WTC11 (cell line): ENCODE results near the gene CDK12. TPM values are rescaled to one million over a fixed set of nuclear protein-coding genes. Genes with fewer than 3 reads are reported as not detected.
A peak's percentile ranks its signal among the peaks of the same experiment; 100 is the strongest.
"Not testable (repeated sequence)": the region's sequence is repeated elsewhere in the genome, so short reads cannot be mapped to it uniquely, and the experiment has no call there.

Experiments used
- ATAC-seq: fragments of 200-7000 bp; cut with Tn5 transposase; 2 replicates; pipeline ENCODE4 v1.10.0; 2021; ENCODE audit warnings: mild to moderate bottlenecking, moderate library complexity
- CTCF ChIA-PET: fragments of 300-600 bp; sonication (Branson Sonifier 250); formaldehyde crosslinking; loops from one replicate; lab custom pipeline; 2021; ENCODE audit warnings: antibody characterized with exemption; lab: Charles Lee
- POLR2A ChIA-PET: fragments of 350-600 bp; sonication (Branson Sonifier 250); formaldehyde crosslinking; loops from one replicate; lab custom pipeline; 2021; ENCODE audit warnings: antibody characterized with exemption; lab: Charles Lee
- DNase-seq: peaks from one replicate; pipeline ENCODE4 v3.0.0; 2021; ENCODE audit warnings: low spot score
- H3K27ac Mint-ChIP-seq: 2 replicates; pipeline ENCODE4 v1.8.0; 2021; ENCODE audit warnings: mixed read lengths
- H3K27me3 Mint-ChIP-seq: 2 replicates; pipeline ENCODE4 v1.8.0; 2021; ENCODE audit warnings: low read depth, mild to moderate bottlenecking, moderate library complexity, mixed read lengths
- H3K36me3 Mint-ChIP-seq: 2 replicates; pipeline ENCODE4 v1.8.0; 2021; ENCODE audit warnings: mixed read lengths
- H3K4me1 Mint-ChIP-seq: 2 replicates; pipeline ENCODE4 v1.8.0; 2022; ENCODE audit warnings: mixed read lengths
- H3K4me3 Mint-ChIP-seq: 2 replicates; pipeline ENCODE4 v1.8.0; 2021; ENCODE audit warnings: mild to moderate bottlenecking, moderate library complexity, mixed read lengths
- H3K9me3 Mint-ChIP-seq: 2 replicates; pipeline ENCODE4 v1.8.0; 2021; ENCODE audit warnings: mixed read lengths
- HMGA2 ChIP-seq: fragments of 250-450 bp; sonication (Bioruptor Pico); IDR thresholded peaks from 2 replicates; pipeline ENCODE4 v1.4.0; 2021; ENCODE audit warnings: mild to moderate bottlenecking, moderate library complexity
- NFE2L1 ChIP-seq: sonication (generic); formaldehyde crosslinking; IDR thresholded peaks from 2 replicates; pipeline ENCODE4 v1.8.1; 2023; ENCODE audit warnings: missing genetic modification reagents
- NR1H2 ChIP-seq: sonication (generic); formaldehyde crosslinking; IDR thresholded peaks from 2 replicates; pipeline ENCODE4 v1.9.0; 2021; ENCODE audit warnings: mild to moderate bottlenecking, moderate library complexity, missing genetic modification reagents
- PREB ChIP-seq: sonication (generic); formaldehyde crosslinking; IDR thresholded peaks from 2 replicates; pipeline ENCODE4 v1.8.1; 2022; ENCODE audit warnings: mild to moderate bottlenecking, missing genetic modification reagents, moderate library complexity, borderline replicate concordance
- PRRX2 ChIP-seq: fragments of 250-450 bp; sonication (Bioruptor Pico); IDR thresholded peaks from 2 replicates; pipeline ENCODE4 v1.8.0; 2021; ENCODE audit warnings: mild to moderate bottlenecking
- TP53 ChIP-seq: sonication (generic); formaldehyde crosslinking; IDR thresholded peaks from 2 replicates; pipeline ENCODE4 v1.8.1; 2023; ENCODE audit warnings: mild to moderate bottlenecking, missing genetic modification reagents
- ZBTB43 ChIP-seq: sonication (generic); formaldehyde crosslinking; IDR thresholded peaks from 2 replicates; pipeline ENCODE4 v1.8.1; 2023; ENCODE audit warnings: mild to moderate bottlenecking, missing genetic modification reagents
- ZNF121 ChIP-seq: sonication (generic); formaldehyde crosslinking; IDR thresholded peaks from 2 replicates; pipeline ENCODE4 v1.8.0; 2023; ENCODE audit warnings: missing genetic modification reagents
- ZNF396 ChIP-seq: fragments of 250-450 bp; sonication (Bioruptor Pico); IDR thresholded peaks from 2 replicates; pipeline ENCODE4 v1.8.0; 2021; ENCODE audit warnings: mild to moderate bottlenecking, moderate library complexity, borderline replicate concordance
- total RNA-seq: library from RNA; stranded (reverse); gene quantifications from 3 replicates; pipeline ENCODE4 v1.2.3, GENCODE V29; 2021
- TF ChIP-seq, protein P1 (sequence below): sonication (generic); formaldehyde crosslinking; IDR thresholded peaks from 2 replicates; pipeline ENCODE4 v1.8.0; 2023; ENCODE audit warnings: mild to moderate bottlenecking, missing genetic modification reagents

The CDK12 gene
- total RNA-seq, 1 experiment from 2014 or later = 58.4 TPM

DNA sequence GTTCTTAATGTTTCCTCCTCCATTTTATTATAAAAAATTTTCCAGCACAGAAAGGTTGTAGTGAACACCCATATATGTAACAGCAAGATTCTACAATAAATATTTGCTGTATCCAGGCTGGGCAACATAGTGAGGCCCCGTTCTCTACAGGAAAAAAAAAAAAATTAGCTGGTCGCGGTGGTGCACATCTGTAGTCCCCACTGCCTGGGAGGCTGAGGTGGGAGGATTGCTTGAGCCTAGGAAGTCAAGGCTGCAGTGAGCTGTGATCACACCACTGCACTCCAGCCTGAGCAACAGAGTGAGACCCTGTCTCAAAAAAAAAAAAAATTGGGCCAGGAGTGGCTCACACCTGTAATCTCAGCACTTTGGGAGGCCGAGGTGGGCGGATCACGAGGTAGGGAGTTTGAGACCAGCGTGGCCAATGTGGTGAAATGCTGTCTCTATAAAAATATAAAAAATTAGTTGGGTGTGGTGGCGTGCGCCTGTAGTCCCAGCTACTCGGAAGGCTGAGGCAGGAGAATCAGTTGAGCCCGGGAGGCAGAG, 3.4 kb downstream of the CDK12 start:
- ChIA-PET CTCF (interaction anchor here (1.0 kb wide), 1 partner anchor 157 kb away, joined by 3 read pairs; no protein-coding TSS in a partner anchor), POLR2A (interaction anchor here (0.6 kb wide), 1 partner anchor 14 kb away, joined by 4 read pairs; no protein-coding TSS in a partner anchor)
- not testable (repeated sequence) for H3K27ac Mint-ChIP-seq, H3K9me3 Mint-ChIP-seq, ATAC-seq, H3K36me3 Mint-ChIP-seq, H3K27me3 Mint-ChIP-seq
- peak; percentile 4 for DNase-seq
- H3K4me1 Mint-ChIP-seq = peaks cover 26% of the 10 kb centered on the region
- H3K4me3 Mint-ChIP-seq = peak overlapping the region; percentile 93

DNA sequence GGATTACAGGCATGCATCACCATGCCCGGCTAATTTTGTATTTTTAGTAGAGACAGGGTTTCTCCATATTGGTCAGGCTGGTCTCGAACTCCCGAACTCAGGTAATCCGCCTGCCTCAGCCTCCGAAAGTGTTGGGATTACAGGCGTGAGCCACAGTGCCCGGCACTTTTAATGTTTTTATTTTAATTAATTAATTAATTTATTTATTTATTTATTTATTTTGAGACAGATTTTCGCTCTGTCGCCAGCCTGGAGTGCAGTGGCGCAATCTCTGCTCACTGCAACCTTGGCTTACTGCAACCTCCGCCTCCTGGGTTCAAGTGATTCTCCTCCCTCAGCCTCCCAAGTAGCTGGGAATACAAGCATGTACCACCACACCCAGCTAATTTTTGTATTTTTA, 7.3 kb downstream of the CDK12 start:
- TF ChIP-seq HMGA2 (CRISPR knock-in tag) = peak; percentile 60; the same call in 1 of the 2 replicates
- TF ChIP-seq, all 79 proteins: peak for 1; not testable (repeated sequence) for 78
- H3K27ac Mint-ChIP-seq, H3K4me3 Mint-ChIP-seq, CTCF ChIA-PET, ATAC-seq, H3K27me3 Mint-ChIP-seq, H3K9me3 Mint-ChIP-seq: not testable (repeated sequence)
- Mint-ChIP-seq H3K4me1 (peaks cover 18% of the 10 kb centered on the region), H3K36me3 (peaks cover 20% of the 10 kb centered on the region)
- POLR2A ChIA-PET = interaction anchor here (0.6 kb wide), 1 partner anchor 79 kb away, joined by 6 read pairs; no protein-coding TSS in a partner anchor
- peak; percentile 2 for DNase-seq

DNA sequence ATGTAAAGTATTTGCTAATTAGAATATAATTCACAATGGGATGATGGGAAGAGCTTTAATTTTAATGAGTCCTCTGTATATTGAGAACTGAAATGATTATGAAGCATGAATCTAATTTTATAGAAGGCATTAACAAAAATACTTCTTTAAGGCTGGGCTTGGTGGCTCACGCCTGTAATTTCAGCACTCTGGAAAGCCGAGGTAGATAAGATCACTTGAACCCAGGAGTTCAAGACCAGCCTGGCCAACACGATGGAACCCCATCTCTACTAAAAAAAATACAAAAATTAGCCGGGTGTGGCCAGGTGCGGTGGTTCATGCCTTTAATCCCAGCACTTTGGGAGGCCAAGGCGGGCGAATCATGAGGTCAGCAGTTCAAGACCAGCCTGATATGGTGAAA, 12.0 kb downstream of the CDK12 start:
- peak; percentile 1 for DNase-seq
- POLR2A ChIA-PET = no interaction called here
- no peak for ATAC-seq
- Mint-ChIP-seq H3K36me3 (peaks cover 25% of the 10 kb centered on the region), H3K27me3 (no peaks in the 10 kb centered on the region), H3K4me3 (no peak overlapping the region), H3K4me1 (no peaks in the 10 kb centered on the region), H3K9me3 (no peaks in the 10 kb centered on the region), H3K27ac (no peak overlapping the region)
- TF ChIP-seq NR1H2 (CRISPR knock-in tag) = no peak
- TF ChIP-seq ZNF396 (CRISPR knock-in tag) = no peak
- TF ChIP-seq ZNF121 (CRISPR knock-in tag) = no peak
- TF ChIP-seq PRRX2 (CRISPR knock-in tag) = no peak
- no peak for TF ChIP-seq ZBTB43 (CRISPR knock-in tag)
- TF ChIP-seq PREB (CRISPR knock-in tag) = no peak
- no peak for TF ChIP-seq TP53 (CRISPR knock-in tag)
- CTCF ChIA-PET = no interaction called here

DNA sequence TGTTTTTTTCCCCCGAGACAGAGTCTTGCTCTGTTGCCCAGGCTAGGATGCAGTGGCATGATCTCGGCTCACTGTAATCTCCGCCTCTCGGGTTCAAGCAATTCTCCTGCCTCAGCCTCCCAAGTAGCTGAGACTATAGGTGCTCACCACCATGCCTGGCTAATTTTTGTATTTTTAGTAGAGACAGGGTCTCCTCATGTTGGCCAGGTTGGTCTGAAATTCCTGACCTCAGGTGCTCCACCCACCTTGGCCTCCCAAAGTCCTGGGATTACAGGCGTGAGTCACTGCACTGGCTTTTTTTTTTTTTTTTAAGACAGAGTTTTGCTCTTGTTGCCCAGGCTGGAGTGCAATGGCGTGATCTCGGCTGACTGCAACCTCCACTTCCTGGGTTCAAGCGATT, 18.3 kb downstream of the CDK12 start:
- not testable (repeated sequence) for H3K4me1 Mint-ChIP-seq, H3K27me3 Mint-ChIP-seq, H3K27ac Mint-ChIP-seq, H3K4me3 Mint-ChIP-seq, DNase-seq, ATAC-seq, H3K9me3 Mint-ChIP-seq
- CTCF ChIA-PET = interaction anchor here (0.6 to 0.7 kb wide), 2 partner anchors 172 to 718 kb away, joined by 4 to 5 read pairs; no protein-coding TSS in a partner anchor
- TF ChIP-seq ZNF121 (CRISPR knock-in tag) = 0 out of 2 replicates have a peak, but pooled peaks have one; percentile 25
- H3K36me3 Mint-ChIP-seq = peaks cover 17% of the 10 kb centered on the region
- POLR2A ChIA-PET = interaction anchor here (0.7 to 1.0 kb wide), 2 partner anchors 28 to 364 kb away, joined by 3 to 10 read pairs; partner anchors contain the start of gene MED1

- H3K9me3 Mint-ChIP-seq = no peaks in the 10 kb centered on the region
- ChIA-PET POLR2A (no interaction called here), CTCF (no interaction called here)
- peaks cover 13% of the 10 kb centered on the region for H3K36me3 Mint-ChIP-seq
- H3K27ac Mint-ChIP-seq = no peak overlapping the region
- no peak overlapping the region for H3K4me3 Mint-ChIP-seq
- no peak for TF ChIP-seq NFE2L1
- TF ChIP-seq, protein P1, sequence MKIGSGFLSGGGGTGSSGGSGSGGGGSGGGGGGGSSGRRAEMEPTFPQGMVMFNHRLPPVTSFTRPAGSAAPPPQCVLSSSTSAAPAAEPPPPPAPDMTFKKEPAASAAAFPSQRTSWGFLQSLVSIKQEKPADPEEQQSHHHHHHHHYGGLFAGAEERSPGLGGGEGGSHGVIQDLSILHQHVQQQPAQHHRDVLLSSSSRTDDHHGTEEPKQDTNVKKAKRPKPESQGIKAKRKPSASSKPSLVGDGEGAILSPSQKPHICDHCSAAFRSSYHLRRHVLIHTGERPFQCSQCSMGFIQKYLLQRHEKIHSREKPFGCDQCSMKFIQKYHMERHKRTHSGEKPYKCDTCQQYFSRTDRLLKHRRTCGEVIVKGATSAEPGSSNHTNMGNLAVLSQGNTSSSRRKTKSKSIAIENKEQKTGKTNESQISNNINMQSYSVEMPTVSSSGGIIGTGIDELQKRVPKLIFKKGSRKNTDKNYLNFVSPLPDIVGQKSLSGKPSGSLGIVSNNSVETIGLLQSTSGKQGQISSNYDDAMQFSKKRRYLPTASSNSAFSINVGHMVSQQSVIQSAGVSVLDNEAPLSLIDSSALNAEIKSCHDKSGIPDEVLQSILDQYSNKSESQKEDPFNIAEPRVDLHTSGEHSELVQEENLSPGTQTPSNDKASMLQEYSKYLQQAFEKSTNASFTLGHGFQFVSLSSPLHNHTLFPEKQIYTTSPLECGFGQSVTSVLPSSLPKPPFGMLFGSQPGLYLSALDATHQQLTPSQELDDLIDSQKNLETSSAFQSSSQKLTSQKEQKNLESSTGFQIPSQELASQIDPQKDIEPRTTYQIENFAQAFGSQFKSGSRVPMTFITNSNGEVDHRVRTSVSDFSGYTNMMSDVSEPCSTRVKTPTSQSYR (CRISPR knock-in tag) = no peak
- DNase-seq (no peak), ATAC-seq (no peak)
- no peaks in the 10 kb centered on the region for H3K4me1 Mint-ChIP-seq
- no peaks in the 10 kb centered on the region for H3K27me3 Mint-ChIP-seq
These were observed 22.2 kb downstream of the CDK12 start for GRCh38 chr17:39483506-39483905.
